ENCODE measurements around the gene MSANTD7.
A peak's percentile ranks its signal among the peaks of the same experiment; 100 is the strongest.
"Not testable (repeated sequence)": the region's sequence is repeated elsewhere in the genome, so short reads cannot be mapped to it uniquely, and the experiment has no call there.

MSANTD7 gene

DNA sequence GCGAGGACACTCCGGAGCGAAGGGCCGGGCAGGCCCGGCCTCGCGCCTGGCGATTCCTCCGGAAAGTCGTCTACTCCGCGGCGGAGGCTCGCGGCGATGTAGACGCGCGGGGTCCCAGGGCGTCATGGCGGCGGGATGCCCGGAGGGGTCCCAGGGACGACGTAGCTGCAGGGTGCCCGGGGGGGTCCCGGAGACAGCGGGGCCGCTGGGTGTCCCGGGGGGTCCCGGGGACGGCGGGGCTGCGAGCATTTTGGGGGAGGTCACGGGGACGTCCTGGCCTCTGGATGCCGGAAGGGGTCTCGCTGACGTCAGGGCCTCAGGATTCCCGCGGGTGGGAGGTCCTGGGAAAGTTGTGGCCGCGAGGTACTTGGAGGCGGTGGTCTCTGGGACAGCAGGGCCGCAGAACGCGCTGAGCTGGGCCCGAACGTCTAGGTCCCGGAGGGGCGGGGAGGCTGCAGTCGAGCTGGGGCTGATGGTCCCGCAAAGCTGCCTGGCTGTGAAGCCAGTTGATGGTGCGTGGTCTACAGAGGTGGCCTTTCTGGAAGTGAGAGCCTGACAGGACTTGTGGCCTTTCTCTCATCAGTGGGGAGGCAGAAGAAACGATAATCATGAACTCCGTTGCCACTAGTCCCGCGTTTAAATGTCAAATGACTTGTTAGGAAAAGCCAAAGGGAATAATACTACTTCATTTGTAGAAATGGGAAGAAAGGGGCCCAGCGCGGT lies 637 bp downstream of the MSANTD7 start:
- peak; percentile 29 for DNase-seq

GRCh38 chr10:14839305-14839695 lies 1.2 kb downstream of the MSANTD7 start:
- no peak for DNase-seq

DNA sequence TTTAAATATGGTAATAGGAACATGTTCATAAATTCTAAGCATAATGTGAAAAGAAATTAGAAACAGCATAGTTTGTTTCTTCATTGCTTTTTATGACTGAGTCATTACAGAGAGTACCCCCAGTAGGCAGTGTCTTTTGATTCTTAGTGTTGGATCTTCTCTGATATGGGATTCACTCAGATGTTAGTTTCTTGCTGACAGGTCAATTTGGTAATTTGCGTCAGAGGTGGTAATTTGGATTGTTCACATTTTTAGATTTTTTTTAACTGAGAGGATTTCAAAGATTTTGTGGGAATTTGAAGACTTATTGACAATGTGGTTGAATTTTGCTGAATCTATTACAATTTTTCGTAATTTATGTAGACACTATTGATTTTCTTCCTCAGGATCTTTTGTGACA lies 2.1 kb downstream of the MSANTD7 start:
- DNase-seq: no peak

- no peak for DNase-seq
Measured at GRCh38 chr10:14843327-14843988, 5.4 kb downstream of the MSANTD7 start.

DNA sequence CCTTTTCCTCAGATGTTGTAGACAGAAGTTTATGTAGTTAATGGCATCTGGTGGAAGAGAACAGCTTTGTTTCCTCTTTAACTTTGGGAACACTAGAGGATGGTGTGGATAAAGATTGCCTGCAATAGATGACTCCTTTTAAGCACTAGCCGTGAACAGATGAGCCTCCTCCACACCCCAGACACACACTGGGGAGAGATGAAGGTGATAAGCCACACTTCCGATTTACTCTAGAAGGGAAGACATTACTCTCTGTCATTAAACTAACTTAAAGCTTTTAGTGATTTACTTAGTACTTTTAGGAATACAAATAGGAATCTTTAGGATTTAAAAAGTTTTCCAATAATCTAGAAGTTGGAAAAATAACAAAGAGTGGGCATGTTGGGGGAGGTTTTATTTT lies 6.8 kb downstream of the MSANTD7 start:
- no peak for DNase-seq

DNA sequence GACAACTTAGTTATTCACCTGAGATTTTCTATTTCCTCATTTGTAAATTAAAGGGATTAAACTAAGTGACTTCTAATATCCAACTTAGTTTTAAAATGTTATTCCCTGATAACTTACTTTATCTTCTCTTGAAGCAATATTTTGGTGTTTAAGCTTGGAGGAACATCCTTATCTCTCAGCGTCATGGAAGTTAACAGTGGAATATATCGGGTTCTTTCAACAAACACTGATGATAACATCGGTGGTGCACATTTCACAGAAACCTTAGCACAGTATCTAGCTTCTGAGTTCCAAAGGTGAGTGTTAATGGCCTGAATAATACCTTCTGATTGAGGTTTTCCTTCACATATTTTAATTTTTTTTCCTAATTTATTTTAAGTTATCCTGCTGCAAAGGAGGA lies 14.1 kb downstream of the MSANTD7 start:
- DNase-seq: no peak

GRCh38 chr10:14855453-14855852 lies 17.3 kb downstream of the MSANTD7 start:
- DNase-seq: no peak

DNA sequence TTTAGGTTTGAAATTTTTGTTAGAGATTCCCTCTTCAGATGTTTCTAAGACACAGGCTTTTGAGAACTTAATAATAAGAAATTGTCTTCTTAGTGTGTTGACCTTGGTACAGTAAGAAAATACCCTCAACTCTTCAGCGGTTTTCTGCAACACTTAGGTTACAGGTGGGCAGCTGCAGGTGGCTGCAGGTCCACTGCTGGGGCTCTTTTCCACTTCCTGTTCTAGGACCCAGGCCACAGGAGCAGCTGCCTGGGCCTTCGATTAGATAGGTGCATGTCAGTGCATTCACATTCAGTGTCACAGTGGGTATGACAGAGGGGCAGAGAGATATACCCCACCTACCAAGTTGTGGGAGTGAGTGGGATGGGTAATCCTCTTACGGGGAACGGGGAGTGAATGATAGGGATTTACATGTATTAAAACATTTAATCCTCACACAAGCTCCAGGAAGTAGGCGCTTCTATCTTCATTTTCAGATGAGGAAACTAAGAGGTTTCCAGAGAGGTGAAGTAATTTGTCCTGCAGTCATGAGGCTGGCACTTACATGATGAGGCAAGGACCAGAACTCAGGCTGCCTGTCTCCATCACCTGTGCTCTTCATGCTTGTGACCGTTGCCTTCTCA lies 20.3 kb downstream of the MSANTD7 start:
- DNase-seq: no peak

- DNase-seq: no peak
Measured at GRCh38 chr10:14859043-14859442, 20.9 kb downstream of the MSANTD7 start.

GRCh38 chr10:14859775-14860174 lies 21.7 kb downstream of the MSANTD7 start:
- no peak for DNase-seq

DNA sequence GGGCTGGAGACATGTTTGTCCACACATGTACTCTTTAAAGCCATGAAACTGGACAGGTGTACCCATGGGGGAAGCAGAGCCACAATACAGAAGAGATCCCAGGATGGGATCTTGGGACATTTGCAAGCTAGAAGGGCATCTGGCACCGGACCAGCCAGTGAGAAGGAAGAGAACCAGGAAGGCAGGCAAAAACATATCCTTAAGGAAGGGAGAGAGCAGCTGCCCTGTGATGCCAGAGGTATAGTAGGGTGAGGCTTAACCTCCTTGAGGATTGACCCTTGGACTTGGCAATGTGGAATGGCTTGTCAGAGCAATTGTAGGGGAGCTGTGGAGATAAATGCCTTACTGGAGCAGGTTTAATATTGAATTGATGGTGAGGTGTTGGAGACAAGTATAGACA lies 22.7 kb downstream of the MSANTD7 start:
- no peak for DNase-seq

- not testable (repeated sequence) for DNase-seq
Measured at GRCh38 chr10:14864466-14864865, 26.4 kb downstream of the MSANTD7 start.

DNA sequence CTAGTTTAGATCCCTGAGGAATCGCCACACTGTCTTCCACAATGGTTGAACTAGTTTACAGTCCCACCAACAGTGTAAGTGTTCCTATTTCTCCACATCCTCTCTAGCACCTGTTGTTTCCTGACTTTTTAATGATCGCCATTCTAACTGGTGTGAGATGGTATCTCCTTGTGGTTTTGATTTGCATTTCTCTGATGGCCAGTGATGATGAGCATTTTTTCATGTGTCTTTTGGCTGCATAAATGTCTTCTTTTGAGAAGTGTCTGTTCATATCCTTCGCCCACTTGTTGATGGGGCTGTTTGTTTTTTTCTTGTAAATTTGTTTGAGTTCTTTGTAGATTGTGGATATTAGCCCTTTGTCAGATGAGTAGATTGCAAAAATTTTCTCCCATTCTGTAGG lies 26.8 kb downstream of the MSANTD7 start:
- DNase-seq: not testable (repeated sequence)

GRCh38 chr10:14873090-14873760 lies 35.1 kb downstream of the MSANTD7 start:
- no peak for DNase-seq

GRCh38 chr10:14875941-14876340 lies 37.8 kb downstream of the MSANTD7 start:
- no peak for DNase-seq

- DNase-seq: no peak
Measured at GRCh38 chr10:14876764-14877163, 38.7 kb downstream of the MSANTD7 start.

GRCh38 chr10:14878266-14879123 lies 40.4 kb downstream of the MSANTD7 start, which contains the start of gene SUV39H2:
TSS of gene SUV39H2 (plus strand) at chr10:14878866. CDS start at chr10:14878889, 23 bp downstream.
- DNase-seq: peak; percentile 94

DNA sequence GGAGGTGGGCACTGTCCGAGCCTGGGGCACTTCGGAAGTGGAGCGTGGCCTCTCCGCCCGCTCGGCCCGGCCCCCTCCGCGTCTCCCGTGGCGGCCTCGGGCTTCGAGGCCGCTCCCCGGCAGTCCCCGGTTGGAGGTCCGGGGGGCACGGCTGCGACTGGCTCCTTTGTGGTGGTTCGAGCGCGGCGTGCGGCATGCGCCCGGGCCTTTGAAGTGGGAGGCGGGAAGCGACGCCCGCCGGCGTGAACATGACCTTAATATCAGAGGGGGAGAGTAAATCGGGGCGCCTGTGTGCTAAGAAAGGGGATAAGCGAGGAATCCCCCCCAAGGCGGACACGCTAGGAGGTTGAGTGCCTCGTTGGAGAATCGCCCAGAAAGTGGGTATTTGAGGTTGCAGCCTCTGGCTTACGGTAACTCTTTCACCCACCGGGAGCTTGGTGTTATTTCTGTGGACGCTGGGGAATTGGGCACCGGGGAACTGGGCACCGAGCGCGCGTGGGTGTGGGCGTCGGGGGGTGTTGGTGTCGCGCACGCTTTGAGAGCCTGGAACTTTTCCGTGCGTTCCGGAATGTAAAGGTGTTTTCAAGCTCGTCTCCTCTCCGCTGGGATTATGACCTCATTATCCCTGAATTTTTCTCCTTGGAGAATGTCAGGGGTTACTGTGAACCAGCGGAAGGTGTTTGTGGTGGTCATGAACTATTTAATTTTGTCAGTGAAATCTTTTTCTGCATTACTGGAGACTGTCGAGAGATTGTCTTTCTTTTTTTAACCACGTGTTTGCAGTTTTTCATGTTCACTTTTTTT lies 41.2 kb downstream of the MSANTD7 start:
- peak; percentile 43 for DNase-seq

- no peak for DNase-seq
Measured at GRCh38 chr10:14879928-14880193, 41.8 kb downstream of the MSANTD7 start.

GRCh38 chr10:14880229-14880628 lies 42.1 kb downstream of the MSANTD7 start:
- DNase-seq: no peak

DNA sequence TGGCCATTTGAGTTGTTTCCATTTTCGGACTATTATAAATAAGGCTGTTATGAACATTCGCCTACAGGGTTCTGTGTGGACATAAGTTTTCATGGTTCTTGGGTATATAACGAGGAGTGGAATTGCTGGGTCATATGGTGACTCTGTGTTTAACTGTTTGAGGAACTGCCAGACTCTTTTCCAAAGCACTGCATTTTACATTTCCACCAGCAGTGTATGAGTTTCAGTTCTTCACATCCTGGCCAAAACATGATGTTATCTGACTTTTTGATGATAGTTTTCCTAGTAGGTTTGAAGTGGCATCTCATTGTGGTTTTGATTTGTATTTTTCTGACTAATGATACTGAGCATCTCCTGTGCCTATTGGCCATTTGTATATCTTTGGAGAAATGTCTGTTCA lies 46.0 kb downstream of the MSANTD7 start:
- DNase-seq: no peak
